ENCODE measurements around the gene EIF2D. TPM values are rescaled to one million over a fixed set of nuclear protein-coding genes. Genes with fewer than 3 reads are reported as not detected.
"Not testable (repeated sequence)": the region's sequence is repeated elsewhere in the genome, so short reads cannot be mapped to it uniquely, and the experiment has no call there.

EIF2D gene
- total RNA-seq, 2 experiments from 2014 or later: 40.6 to 43.7 TPM

DNA sequence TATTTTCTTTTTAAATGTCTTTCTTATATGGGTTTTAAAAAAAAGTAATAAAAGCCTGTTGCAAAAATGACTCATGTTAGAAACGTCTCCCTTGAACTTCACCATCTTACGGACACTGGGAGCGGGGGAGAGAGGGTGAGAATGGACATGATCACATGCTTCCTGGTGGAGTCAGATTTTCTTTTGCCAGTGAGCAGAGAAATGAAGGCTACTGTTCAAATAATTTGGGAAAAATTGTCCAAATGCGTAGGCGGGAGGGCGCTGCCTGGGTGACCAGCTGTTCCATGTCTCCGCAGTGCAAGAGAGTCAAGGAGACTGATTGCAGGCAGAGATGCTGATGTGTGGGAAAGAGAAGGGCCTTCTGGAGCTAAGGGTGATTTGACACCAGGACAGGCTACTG is 23.1 kb downstream of the EIF2D start:
- H3K27me3 Mint-ChIP-seq: no peaks in the 10 kb centered on the region
- ATAC-seq (ENCODE audit: low read depth) (no peak), DNase-seq (no peak)
- peaks cover 52% of the 10 kb centered on the region for H3K4me1 Mint-ChIP-seq
- no peaks in the 10 kb centered on the region for H3K9me3 Mint-ChIP-seq
- H3K4me3 Mint-ChIP-seq: peak overlapping the region; percentile 38
- peak overlapping the region; percentile 83 for H3K27ac Mint-ChIP-seq
- POLR2A ChIA-PET: interaction anchor here (1.3 to 24.5 kb wide), 2 partner anchors 20 to 29 kb away, joined by 4 to 584 read pairs; no protein-coding TSS in a partner anchor
- peaks cover 33% of the 10 kb centered on the region for H3K36me3 Mint-ChIP-seq

GRCh38 chr1:206588492-206588891 is 23.8 kb downstream of the EIF2D start:
- POLR2A ChIA-PET: interaction anchor here (1.3 to 24.5 kb wide), 3 partner anchors 21 to 82 kb away, joined by 4 to 584 read pairs (median 4); partner anchors contain the start of gene RASSF5
- Mint-ChIP-seq H3K9me3 (no peaks in the 10 kb centered on the region), H3K36me3 (peaks cover 36% of the 10 kb centered on the region), H3K4me1 (peaks cover 55% of the 10 kb centered on the region), H3K4me3 (no peak overlapping the region), H3K27ac (peak overlapping the region; percentile 71), H3K27me3 (no peaks in the 10 kb centered on the region)
- no peak for ATAC-seq (ENCODE audit: low read depth)
- DNase-seq: no peak

- Mint-ChIP-seq H3K36me3 (peaks cover 37% of the 10 kb centered on the region), H3K9me3 (no peaks in the 10 kb centered on the region)
- POLR2A ChIA-PET: interaction anchor here (0.8 to 24.5 kb wide), 3 partner anchors 27 to 84 kb away, joined by 3 to 584 read pairs (median 4); partner anchors contain the start of gene RASSF5
Measured at GRCh38 chr1:206587904-206588303, 24.4 kb downstream of the EIF2D start.

GRCh38 chr1:206586501-206587445 is 25.5 kb downstream of the EIF2D start:
- Mint-ChIP-seq H3K9me3 (no peaks in the 10 kb centered on the region), H3K4me3 (no peak overlapping the region), H3K27ac (peak overlapping the region; percentile 61), H3K27me3 (no peaks in the 10 kb centered on the region), H3K4me1 (peaks cover 72% of the 10 kb centered on the region), H3K36me3 (peaks cover 34% of the 10 kb centered on the region)
- DNase-seq: no peak
- POLR2A ChIA-PET: interaction anchor here (0.8 to 24.5 kb wide), 3 partner anchors 26 to 85 kb away, joined by 3 to 584 read pairs (median 4); partner anchors contain the start of gene RASSF5
- ATAC-seq (ENCODE audit: low read depth): no peak

More at GRCh38 chr1:206587904-206588303, 24.4 kb downstream of the EIF2D start:
- peak overlapping the region; percentile 52 for H3K27ac Mint-ChIP-seq
- H3K27me3 Mint-ChIP-seq: no peaks in the 10 kb centered on the region
- no peak overlapping the region for H3K4me3 Mint-ChIP-seq
- DNase-seq (no peak), ATAC-seq (ENCODE audit: low read depth) (no peak)
- H3K4me1 Mint-ChIP-seq: peaks cover 61% of the 10 kb centered on the region

- ATAC-seq (ENCODE audit: low read depth): no peak
- POLR2A ChIA-PET: interaction anchor here (24.5 kb wide), 1 partner anchor 24 kb away, joined by 584 read pairs; no protein-coding TSS in a partner anchor
- H3K27me3 Mint-ChIP-seq: no peaks in the 10 kb centered on the region
- no peak for DNase-seq
- H3K4me1 Mint-ChIP-seq: peaks cover 75% of the 10 kb centered on the region
- no peaks in the 10 kb centered on the region for H3K9me3 Mint-ChIP-seq
- peaks cover 40% of the 10 kb centered on the region for H3K36me3 Mint-ChIP-seq
- H3K4me3 Mint-ChIP-seq: no peak overlapping the region
- no peak overlapping the region for H3K27ac Mint-ChIP-seq
Measured at GRCh38 chr1:206584683-206585082, 27.6 kb downstream of the EIF2D start.

DNA sequence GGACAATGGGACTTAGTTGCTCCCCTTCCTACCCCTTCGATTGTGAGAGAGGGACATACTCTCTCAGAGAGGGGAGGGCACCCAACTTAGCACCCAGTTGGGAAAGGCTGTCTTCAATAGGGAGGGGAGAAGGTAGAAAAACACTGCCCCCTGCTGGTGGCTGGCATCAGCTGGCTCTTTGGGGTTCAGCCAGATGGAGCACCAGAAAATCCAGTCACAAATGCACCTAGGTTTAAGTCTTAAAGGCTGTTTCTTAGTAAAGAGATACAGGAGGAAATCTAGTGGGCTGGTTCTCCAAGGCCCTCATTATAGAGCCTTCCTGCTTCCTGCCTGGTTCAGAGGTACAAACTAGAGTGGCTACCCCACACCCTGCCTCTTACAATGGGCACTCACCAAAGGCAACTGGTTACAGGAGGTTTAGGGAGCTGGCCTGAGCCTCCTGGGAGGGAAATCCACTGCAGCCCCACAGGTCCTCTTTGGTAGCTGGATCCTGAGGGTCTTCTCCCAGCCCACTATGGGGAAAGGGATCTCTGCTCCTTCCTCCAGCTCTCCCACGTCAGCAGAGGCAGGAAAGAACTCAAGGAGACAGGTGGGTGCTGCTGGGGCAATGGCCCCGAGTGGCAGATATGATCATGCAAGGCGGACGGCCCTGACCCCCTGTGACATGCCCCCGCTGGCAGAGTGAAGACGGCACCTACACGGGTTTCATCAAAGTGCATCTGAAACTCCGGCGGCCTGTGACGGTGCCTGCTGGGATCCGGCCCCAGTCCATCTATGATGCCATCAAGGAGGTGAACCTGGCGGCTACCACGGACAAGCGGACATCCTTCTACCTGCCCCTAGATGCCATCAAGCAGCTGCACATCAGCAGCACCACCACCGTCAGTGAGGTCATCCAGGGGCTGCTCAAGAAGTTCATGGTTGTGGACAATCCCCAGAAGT is 28.3 kb downstream of the EIF2D start:
- no peaks in the 10 kb centered on the region for H3K9me3 Mint-ChIP-seq
- POLR2A ChIA-PET: interaction anchor here (1.2 to 24.5 kb wide), 4 partner anchors 9 to 77 kb away, joined by 5 to 584 read pairs (median 16); no protein-coding TSS in a partner anchor
- H3K4me1 Mint-ChIP-seq: peaks cover 76% of the 10 kb centered on the region
- H3K4me3 Mint-ChIP-seq: peak overlapping the region; percentile 67
- H3K27me3 Mint-ChIP-seq: no peaks in the 10 kb centered on the region
- peaks cover 38% of the 10 kb centered on the region for H3K36me3 Mint-ChIP-seq
- DNase-seq: peak; percentile 79
- peak; percentile 21 for ATAC-seq (ENCODE audit: low read depth)
- peak overlapping the region; percentile 90 for H3K27ac Mint-ChIP-seq

DNA sequence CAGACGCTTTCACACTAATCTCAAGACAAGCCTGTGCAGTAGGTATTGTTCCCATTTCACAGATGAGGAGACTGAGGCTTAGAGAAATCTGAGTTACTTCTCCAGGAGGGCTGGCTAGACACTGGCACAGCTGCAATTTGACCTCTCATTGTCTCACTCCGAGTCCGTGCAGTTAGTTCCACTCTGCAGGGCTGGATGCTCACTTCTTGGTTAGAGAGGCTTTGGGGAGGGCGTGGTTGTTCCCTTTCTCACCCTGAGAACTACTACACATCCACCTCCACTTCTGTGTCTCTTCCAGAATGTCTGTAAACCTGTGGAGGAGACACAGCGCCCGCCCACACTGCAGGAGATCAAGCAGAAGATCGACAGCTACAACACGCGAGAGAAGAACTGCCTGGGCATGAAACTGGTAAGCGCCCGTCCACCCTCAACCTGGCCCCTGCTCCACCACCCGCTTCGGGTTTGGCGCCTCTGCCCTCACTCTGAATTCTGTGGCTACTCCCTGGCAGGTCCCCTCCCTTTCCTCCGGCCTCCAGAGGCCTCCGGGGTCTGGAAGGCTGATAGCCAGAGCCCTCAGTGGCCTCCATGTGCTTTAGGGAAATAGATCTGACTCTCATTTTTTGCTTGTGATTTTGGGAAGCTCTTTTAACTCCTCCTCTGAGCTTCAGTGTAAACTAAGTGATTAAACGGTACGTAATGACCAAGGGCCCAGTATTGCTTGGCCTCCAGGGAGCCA is 29.1 kb downstream of the EIF2D start:
- H3K9me3 Mint-ChIP-seq: no peaks in the 10 kb centered on the region
- POLR2A ChIA-PET: interaction anchor here (1.2 to 24.5 kb wide), 4 partner anchors 8 to 76 kb away, joined by 5 to 584 read pairs (median 16); no protein-coding TSS in a partner anchor
- peak overlapping the region; percentile 90 for H3K27ac Mint-ChIP-seq
- peaks cover 42% of the 10 kb centered on the region for H3K36me3 Mint-ChIP-seq
- no peaks in the 10 kb centered on the region for H3K27me3 Mint-ChIP-seq
- H3K4me1 Mint-ChIP-seq: peaks cover 78% of the 10 kb centered on the region
- DNase-seq (no peak), ATAC-seq (ENCODE audit: low read depth) (no peak)
- H3K4me3 Mint-ChIP-seq: peak overlapping the region; percentile 67

DNA sequence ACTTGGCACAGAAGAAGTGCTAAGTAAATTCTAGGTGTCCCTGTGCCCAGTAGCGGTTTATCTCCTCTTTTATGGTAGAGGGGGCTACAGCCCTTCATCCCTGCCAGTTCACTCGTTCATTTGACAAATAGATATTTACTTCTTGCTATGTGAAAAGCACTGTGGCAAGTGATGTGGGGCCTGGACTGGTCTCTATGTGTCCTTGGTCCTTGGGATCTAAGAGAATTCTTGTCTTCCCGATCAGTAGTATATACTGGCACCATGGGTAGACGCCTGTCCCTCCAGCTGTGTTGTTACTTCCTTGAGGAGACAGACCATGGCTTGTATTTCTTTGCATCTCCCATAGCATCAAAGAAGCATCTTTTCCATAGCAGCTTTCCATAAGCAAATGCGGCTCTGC is 29.7 kb downstream of the EIF2D start:
- H3K4me3 Mint-ChIP-seq: no peak overlapping the region
- DNase-seq (no peak), ATAC-seq (ENCODE audit: low read depth) (no peak)
- H3K27ac Mint-ChIP-seq: peak overlapping the region; percentile 90
- no peaks in the 10 kb centered on the region for H3K27me3 Mint-ChIP-seq
- H3K9me3 Mint-ChIP-seq: no peaks in the 10 kb centered on the region
- peaks cover 43% of the 10 kb centered on the region for H3K36me3 Mint-ChIP-seq
- POLR2A ChIA-PET: interaction anchor here (1.8 to 24.5 kb wide), 3 partner anchors 7 to 37 kb away, joined by 7 to 584 read pairs (median 24); no protein-coding TSS in a partner anchor
- peaks cover 78% of the 10 kb centered on the region for H3K4me1 Mint-ChIP-seq

DNA sequence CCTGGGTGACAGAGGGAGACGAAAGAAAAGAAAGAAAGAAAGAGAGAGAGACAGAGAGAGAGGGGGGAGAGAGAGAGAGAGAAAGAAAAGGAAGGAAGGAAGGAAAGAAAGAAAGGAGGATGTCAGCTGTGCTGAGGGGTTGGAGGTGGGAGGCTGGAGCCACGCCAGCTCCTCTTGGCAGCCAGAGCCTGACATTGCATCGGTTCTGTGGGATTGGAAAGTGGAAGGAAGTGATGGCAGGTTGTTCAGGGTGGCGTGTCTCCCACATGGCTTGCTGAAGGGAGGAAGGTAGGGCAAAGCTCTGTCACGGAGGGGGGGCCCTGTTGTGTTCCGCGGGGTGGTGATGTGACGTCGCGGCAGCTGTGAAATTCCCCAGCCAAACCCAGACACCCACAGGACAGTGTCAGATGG is 30.7 kb downstream of the EIF2D start:
- POLR2A ChIA-PET: interaction anchor here (0.9 to 24.5 kb wide), 3 partner anchors 21 to 54 kb away, joined by 4 to 584 read pairs (median 24); partner anchors contain the start of gene DYRK3
- no peaks in the 10 kb centered on the region for H3K27me3 Mint-ChIP-seq
- H3K4me1 Mint-ChIP-seq: peaks cover 77% of the 10 kb centered on the region
- H3K36me3 Mint-ChIP-seq: peaks cover 42% of the 10 kb centered on the region
- DNase-seq: no peak
- ATAC-seq (ENCODE audit: low read depth): no peak
- peak overlapping the region; percentile 86 for H3K4me3 Mint-ChIP-seq
- peak overlapping the region; percentile 90 for H3K27ac Mint-ChIP-seq
- H3K9me3 Mint-ChIP-seq: no peaks in the 10 kb centered on the region

- not testable (repeated sequence) for H3K9me3 Mint-ChIP-seq; ATAC-seq (ENCODE audit: low read depth); H3K27me3 Mint-ChIP-seq; DNase-seq
- POLR2A ChIA-PET: interaction anchor here (0.9 to 24.5 kb wide), 4 partner anchors 11 to 54 kb away, joined by 3 to 584 read pairs (median 14); partner anchors contain the start of gene DYRK3
- peak overlapping the region; percentile 86 for H3K4me3 Mint-ChIP-seq
- H3K36me3 Mint-ChIP-seq: peaks cover 43% of the 10 kb centered on the region
- peak overlapping the region; percentile 90 for H3K27ac Mint-ChIP-seq
- H3K4me1 Mint-ChIP-seq: peaks cover 81% of the 10 kb centered on the region
Measured at GRCh38 chr1:206581114-206581497, 31.2 kb downstream of the EIF2D start.

GRCh38 chr1:206580438-206581113 is 31.7 kb downstream of the EIF2D start:
- Mint-ChIP-seq H3K9me3 (no peaks in the 10 kb centered on the region), H3K4me1 (peaks cover 85% of the 10 kb centered on the region), H3K4me3 (peak overlapping the region; percentile 86), H3K36me3 (peaks cover 43% of the 10 kb centered on the region), H3K27ac (peak overlapping the region; percentile 90), H3K27me3 (no peaks in the 10 kb centered on the region)
- POLR2A ChIA-PET: interaction anchor here (0.9 to 24.5 kb wide), 5 partner anchors 11 to 55 kb away, joined by 3 to 584 read pairs (median 4); partner anchors contain the start of gene DYRK3
- ATAC-seq (ENCODE audit: low read depth): no peak
- no peak for DNase-seq

Measured in activated naive CD8-positive, alpha-beta T cell treated with anti-CD3 and anti-CD28 coated beads, Interleukin-2, amount 10 ng/mL, durations not matched to agents 7 days and 5 days (primary cell).